Uterus (tissue), 4 donors: ENCODE results near the gene HNRNPA2B1. TPM values are rescaled to one million over a fixed set of nuclear protein-coding genes. Genes with fewer than 3 reads are reported as not detected.

Experiments
- total RNA-seq, 4 donors: library from RNA; depleted of rRNA in 3 of 4; stranded (reverse); fragments of >200 nt in 3 of 4; gene quantifications; one replicate each; pipeline versions ENCODE4 v1.1.0 to v1.2.4, GENCODE V29; 2014 to 2023
- donor health status: DM: yes; HTN: yes; CAD: no.

HNRNPA2B1 gene
- total RNA-seq, 4 donors from 2014 or later = 100 to 464 (median 207) TPM

Other genes with a start within 250 kb of the HNRNPA2B1 start
- 1 to 10 TPM in 3 of 4 donors, not detected in 1; 3.6 to 6.2 (median 4.1) TPM for gene NFE2L3, start 48.5 kb downstream of the HNRNPA2B1 start, total RNA-seq
- 100 to 1,000 TPM in 2 of 4 donors, 10 to 100 TPM in 2; 30.5 to 178 (median 88.1) TPM for gene CBX3, start 999 bp upstream of the HNRNPA2B1 start, total RNA-seq
- gene SNX10, start 91.1 kb upstream of the HNRNPA2B1 start, total RNA-seq = 10 to 100 TPM in 2 of 4 donors, 1 to 10 TPM in 2; 7.7 to 16.8 (median 9.7) TPM